Fibroblast of skin of abdomen (primary cell): ENCODE results near the gene SFPQ.
"Not testable (repeated sequence)": the region's sequence is repeated elsewhere in the genome, so short reads cannot be mapped to it uniquely, and the experiment has no call there.

Experiments
- DNase-seq: peaks from one replicate; pipeline ENCODE4 v3.0.0-alpha.2; 2013

Gene SFPQ

DNA sequence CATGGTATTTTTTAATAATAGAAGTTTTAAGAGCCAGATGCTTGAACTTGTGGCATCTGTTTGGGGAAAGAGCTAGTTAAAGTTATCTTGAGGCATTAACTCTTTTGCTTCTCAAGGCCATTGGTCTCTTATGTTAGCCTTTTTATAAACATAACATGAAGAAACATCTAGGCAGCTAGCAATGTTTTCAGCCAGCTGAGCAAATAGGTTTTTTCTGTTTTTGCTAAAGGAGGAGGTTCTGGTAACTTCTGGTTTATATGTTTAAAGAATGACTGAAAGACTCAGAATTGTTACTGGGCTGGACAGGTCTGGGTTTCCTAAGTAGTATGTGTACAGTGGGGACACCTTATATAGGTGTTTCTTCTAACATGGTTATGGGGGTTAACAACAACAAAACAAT, 50.7 kb downstream of the SFPQ start:
- not testable (repeated sequence) for DNase-seq

DNA sequence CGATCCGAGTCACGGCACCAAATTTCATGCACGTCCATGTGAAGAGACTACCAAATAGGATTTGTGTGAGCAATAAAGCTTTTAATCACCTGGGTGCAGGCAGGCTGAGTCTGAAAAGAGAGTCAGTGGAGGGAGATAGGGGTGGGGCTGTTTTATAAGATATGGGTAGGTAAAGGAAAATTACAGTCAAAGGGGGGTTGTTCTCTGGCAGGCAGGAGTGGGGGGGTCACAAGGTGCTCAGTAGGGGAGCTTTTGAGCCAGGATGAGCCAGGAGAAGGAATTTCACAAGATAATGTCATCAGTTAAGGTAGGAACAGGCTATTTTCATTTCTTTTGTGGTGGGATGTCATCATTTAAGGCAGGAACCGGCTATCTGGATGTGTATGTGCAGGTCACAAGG, 55.4 kb downstream of the SFPQ start:
- DNase-seq: not testable (repeated sequence)

DNA sequence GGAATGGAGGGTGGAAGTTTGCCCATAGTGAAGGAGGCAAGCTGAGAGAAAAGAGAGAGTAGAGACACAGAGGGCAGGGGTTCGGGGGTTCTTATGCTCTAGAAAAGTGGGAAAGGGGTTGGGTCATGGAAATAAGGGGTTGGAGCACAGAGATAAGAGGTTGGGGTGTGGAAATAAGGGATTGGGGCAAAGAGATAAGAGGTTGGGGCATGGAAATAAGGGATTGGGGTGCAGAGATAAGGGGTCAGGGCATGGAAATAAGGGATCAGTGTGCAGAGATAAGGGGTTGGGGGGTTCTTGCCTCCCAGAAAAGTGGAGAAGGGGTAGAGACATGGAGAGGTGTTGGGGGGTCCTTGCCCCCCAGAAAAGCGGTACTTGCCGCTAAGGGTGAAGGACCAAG, 56.2 kb downstream of the SFPQ start:
- no peak for DNase-seq
